GM12878 (cell line): Measurements from ENCODE around the gene NPNT. TPM values are rescaled to one million over a fixed set of nuclear protein-coding genes. Genes with fewer than 3 reads are reported as not detected.

Source experiments
- ATAC-seq: fragments of 200-7000 bp; cut with Tn5 transposase; 3 replicates; pipeline ENCODE4 v1.9.1; 2020; ENCODE audit warnings: mild to moderate bottlenecking, moderate library complexity
- BruUV-seq: library from RNA; stranded (reverse); fragments of 400-500 nt; replicated peaks from 2 replicates; lab custom pipeline; 2021; lab: Mats Ljungman, UMichigan
- CTCF ChIA-PET: fragments of 300-600 bp; sonication (Branson Sonifier 250); formaldehyde crosslinking; extraction: SDS; loops from one replicate; lab custom pipeline; 2021; ENCODE audit warnings: inconsistent platforms; lab: Yijun Ruan, JAX
- POLR2A ChIA-PET: fragments of 350-600 bp; formaldehyde crosslinking; extraction: SDS; loops from one replicate; lab custom pipeline; 2021; ENCODE audit warnings: inconsistent platforms; lab: Charles Lee
- RAD21 ChIA-PET: fragments of 300-600 bp; sonication (Branson Sonifier 250); formaldehyde crosslinking; loops from one replicate; lab custom pipeline; 2023; ENCODE audit warnings: antibody characterized with exemption; ENCODE audit not compliant: unreplicated experiment; lab: Charles Lee
- SMC1A ChIA-PET: fragments of 300-600 bp; sonication (Branson Sonifier 250); formaldehyde crosslinking; loops from one replicate; lab custom pipeline; 2023; ENCODE audit not compliant: unreplicated experiment, uncharacterized antibody; lab: Charles Lee
- DNase-seq: peaks from one replicate; pipeline ENCODE4 v3.0.0-alpha.2; 2011; ENCODE audit warnings: low read depth, low spot score
- FAIRE-seq: peaks from 3 replicates; lab custom pipeline; 2011; peaks lifted over from hg19 to GRCh38; lab: Jason Lieb, UNC
- H2AFZ ChIP-seq: 2 replicates; pipeline ENCODE4 v1.6.0; 2011; ENCODE audit warnings: low read depth, low read length, control low read depth; ENCODE audit not compliant: control insufficient read depth
- H3K27ac ChIP-seq: 2 replicates; pipeline ENCODE4 v1.5.1; 2011; ENCODE audit warnings: control low read depth; ENCODE audit not compliant: control insufficient read depth, insufficient read depth
- H3K27me3 ChIP-seq, 2 experiments: replicated peaks in 1 of 2; 2 replicates each; pipeline versions ENCODE4 v1.6.0 to v1.6.1; 2011; ENCODE audit warnings: low read length in 1 of 2; ENCODE audit not compliant: control insufficient read depth in 2 of 2, insufficient read depth in 2 of 2
- H3K36me3 ChIP-seq, 2 experiments: 2 replicates each; pipeline ENCODE4 v1.5.1; 2011; ENCODE audit warnings: low read length in 1 of 2; ENCODE audit not compliant: control insufficient read depth in 2 of 2, insufficient read depth in 2 of 2
- H3K4me1 ChIP-seq: 2 replicates; pipeline ENCODE4 v1.6.1; 2011; ENCODE audit warnings: mild to moderate bottlenecking, low read length, moderate library complexity, mixed read lengths; ENCODE audit not compliant: control insufficient read depth, insufficient read depth
- H3K4me2 ChIP-seq: 2 replicates; pipeline ENCODE4 v1.6.0; 2011; ENCODE audit warnings: control low read depth; ENCODE audit not compliant: control insufficient read depth, insufficient read depth
- H3K4me3 ChIP-seq: fragments of 200-600 bp; sonication (generic); 2 replicates; pipeline ENCODE4 v1.5.1; 2016
- H3K79me2 ChIP-seq: 2 replicates; pipeline ENCODE4 v1.6.0; 2011; ENCODE audit warnings: low read length; ENCODE audit not compliant: control insufficient read depth, insufficient read depth
- H3K9ac ChIP-seq: 2 replicates; pipeline ENCODE4 v1.8.0; 2011; ENCODE audit warnings: low read length, control low read depth, mixed read lengths; ENCODE audit not compliant: control insufficient read depth, insufficient read depth
- H3K9me3 ChIP-seq: replicated peaks from 3 replicates; pipeline ENCODE4 v1.5.1; 2011; ENCODE audit warnings: mild to moderate bottlenecking, low read length; ENCODE audit not compliant: control insufficient read depth, insufficient read depth
- H4K20me1 ChIP-seq: 2 replicates; pipeline ENCODE4 v1.6.0; 2011; ENCODE audit not compliant: control insufficient read depth, insufficient read depth
- BCL3 ChIP-seq: IDR thresholded peaks from 2 replicates; pipeline ENCODE4 v1.6.1; 2011; ENCODE audit warnings: borderline replicate concordance, low read depth, mild to moderate bottlenecking, moderate library complexity, low read length; ENCODE audit not compliant: insufficient read depth, poor library complexity, severe bottlenecking
- CREM ChIP-seq: IDR thresholded peaks from 2 replicates; pipeline ENCODE4 v1.6.1; 2014; ENCODE audit warnings: antibody characterized with exemption, low read depth
- EED ChIP-seq: sonication (generic); IDR thresholded peaks from 2 replicates; pipeline ENCODE4 v1.6.1; 2016; ENCODE audit warnings: antibody characterized with exemption, low read depth
- EP300 ChIP-seq, 2 experiments: fragments of 150-350 bp in 1 of 2; IDR thresholded peaks; 2 replicates each; pipeline ENCODE4 v1.6.1; 2011 to 2012; ENCODE audit warnings: low read depth in 2 of 2, low read length in 2 of 2, borderline replicate concordance in 1 of 2, improper control_type of control experiment in 1 of 2, inconsistent platforms in 1 of 2; ENCODE audit not compliant: control insufficient read depth in 1 of 2
- IRF4 ChIP-seq: IDR thresholded peaks from 2 replicates; pipeline ENCODE4 v1.6.1; 2011; ENCODE audit warnings: low read depth, low read length
- NFYA ChIP-seq: IDR thresholded peaks from 2 replicates; pipeline ENCODE4 v1.6.1; 2011; ENCODE audit warnings: low read depth, mild to moderate bottlenecking, low read length, improper control_type of control experiment, borderline replicate concordance
- NKRF ChIP-seq: fragments of 450-650 bp; conservative IDR thresholded peaks from 2 replicates; pipeline ENCODE4 v1.6.1; 2017; ENCODE audit warnings: mild to moderate bottlenecking, moderate library complexity
- POLR2A ChIP-seq: IDR thresholded peaks from 2 replicates; pipeline ENCODE4 v1.6.1; 2011; ENCODE audit warnings: low read depth, mild to moderate bottlenecking, low read length
- POLR2AphosphoS2 ChIP-seq: IDR thresholded peaks from 2 replicates; pipeline ENCODE4 v1.6.1; 2011; ENCODE audit warnings: low read depth, mild to moderate bottlenecking, low read length, improper control_type of control experiment, moderate library complexity
- PRDM15 ChIP-seq: fragments of 450-650 bp; formaldehyde crosslinking; IDR thresholded peaks from 2 replicates; pipeline ENCODE4 v1.4.0; 2020; ENCODE audit warnings: mild to moderate bottlenecking, moderate library complexity
- RAD51 ChIP-seq: fragments of 450-650 bp; IDR thresholded peaks from 2 replicates; pipeline ENCODE4 v1.6.1; 2016; ENCODE audit warnings: moderate library complexity, mild to moderate bottlenecking, inconsistent platforms
- SREBF1 ChIP-seq: IDR thresholded peaks from 2 replicates; pipeline ENCODE4 v1.6.1; 2012; ENCODE audit warnings: mild to moderate bottlenecking, low read length
- TBL1XR1 ChIP-seq: IDR thresholded peaks from 2 replicates; pipeline ENCODE4 v1.6.1; 2012; ENCODE audit warnings: low read depth, low read length, improper control_type of control experiment
- ZNF24 ChIP-seq: fragments of 450-650 bp; IDR thresholded peaks from 2 replicates; pipeline ENCODE4 v1.6.1; 2017; ENCODE audit warnings: antibody characterized with exemption, mild to moderate bottlenecking
- WGBS: methylation state at CpG from one replicate; pipeline ENCODE4 v1.1.6; 2016; ENCODE audit warnings: low lambda C conversion rate; ENCODE audit not compliant: insufficient replicate concordance, insufficient coverage; ENCODE audit errors: missing lambda C conversion rate; 5-methylcytosine and 5-hydroxymethylcytosine counted together
- in situ Hi-C: fragments of 300-500 bp; cut with MboI; formaldehyde crosslinking; loops from 9 replicates; pipeline ENCODE4 v1.14.3; 2018; ENCODE audit warnings: mixed read lengths
- intact Hi-C: fragments of 100-400 bp; cut with micrococcal nuclease; formaldehyde crosslinking; loops from one replicate; pipeline ENCODE4 v1.14.2; 2022; ENCODE audit not compliant: unreplicated experiment
- polyA plus RNA-seq, 11 experiments: library from polyadenylated mRNA; depleted of rRNA in 4 of 11; unstranded in 6 of 11; stranded (reverse) in 5 of 11; fragments of >200 nt; fragmentation: Nextera tagmentation in 4 of 11; fragmentation: Illumina TruSeq in 1 of 11; extraction: Ambion mirVana in 4 of 11; extraction: Trizol in 1 of 11; gene quantifications; 1 replicate in 1 of 11; 2 replicates in 10 of 11; pipeline versions ENCODE4 v1.2.1 to v1.2.3, GENCODE V29; 2011 to 2016; ENCODE audit warnings: inconsistent platforms in 2 of 11, missing spikeins in 2 of 11, low read depth in 1 of 11
- total RNA-seq, 4 experiments: library from RNA; depleted of rRNA in 3 of 4; stranded (reverse); fragments of >200 nt in 3 of 4; fragmentation: Illumina TruSeq in 1 of 4; extraction: Trizol in 1 of 4; gene quantifications; 2 replicates each; pipeline versions ENCODE4 v1.2.1 to v1.2.3, GENCODE V29; 2013 to 2021

Gene NPNT
- total and polyA plus RNA-seq, 10 of the 15 experiments (the other 5 are each of a cell fraction or from before 2014, with no cell fraction given) = 0.18 to 70.5 (median 54.1) TPM

GRCh38 chr4:105971036-105971435, 75.8 kb downstream of the NPNT start (continued):
- TF ChIP-seq NKRF (no peak), RAD51 (no peak), SREBF1 (no peak), EP300 (IDR thresholded peaks at IDR 0.05; ENCODE audit: borderline replicate concordance in 1 of 2, control insufficient read depth in 1 of 2, low read depth in 2 of 2, low read length in 2 of 2) (no peak), TBL1XR1 (no peak)

GRCh38 chr4:105972946-105973621, 77.8 kb downstream of the NPNT start:
- no peak overlapping the region for H3K4me2 ChIP-seq
- no peak overlapping the region for H3K9ac ChIP-seq
- H3K27ac ChIP-seq = no peak overlapping the region
- no TSS peak for BruUV-seq
- no peak for DNase-seq
- no peaks in the 10 kb centered on the region for H3K36me3 ChIP-seq
- H3K79me2 ChIP-seq = no peaks in the 10 kb centered on the region
- H2AFZ ChIP-seq = no peak overlapping the region
- CTCF ChIA-PET = no interaction called here
- FAIRE-seq = no peak
- no peak overlapping the region for H3K4me3 ChIP-seq
- ATAC-seq = no peak
- in situ Hi-C loops = no loop called here
- H4K20me1 ChIP-seq = no peaks in the 10 kb centered on the region
- POLR2A ChIA-PET = no interaction called here
- RAD21 ChIA-PET = no interaction called here
- no peaks in the 10 kb centered on the region for H3K27me3 ChIP-seq
- H3K9me3 ChIP-seq = no peaks in the 10 kb centered on the region
- intact Hi-C loops = no loop called here
- 50% methylated on average over 5 of the region's 5 CpGs for WGBS
- H3K4me1 ChIP-seq = no peaks in the 10 kb centered on the region
- SMC1A ChIA-PET = no interaction called here
- TF ChIP-seq NFYA = no peak
- no peak for TF ChIP-seq EED
- no peak for TF ChIP-seq POLR2A
- no peak for TF ChIP-seq BCL3
- TF ChIP-seq IRF4 = no peak
- TF ChIP-seq ZNF24 = no peak
- no peak for TF ChIP-seq CREM
- TF ChIP-seq POLR2AphosphoS2 = no peak
- no peak for TF ChIP-seq PRDM15 (CRISPR knock-in tag)
